Measurements from ENCODE around the gene KCNK15. TPM values are rescaled to one million over a fixed set of nuclear protein-coding genes. Genes with fewer than 3 reads are reported as not detected.

The KCNK15 gene
- total and polyA plus RNA-seq, 9 of the 15 experiments (the other 6 are each of a cell fraction or from before 2014, with no cell fraction given) = 0.03 to 0.30 (median 0.17) TPM; not detected in 5

DNA sequence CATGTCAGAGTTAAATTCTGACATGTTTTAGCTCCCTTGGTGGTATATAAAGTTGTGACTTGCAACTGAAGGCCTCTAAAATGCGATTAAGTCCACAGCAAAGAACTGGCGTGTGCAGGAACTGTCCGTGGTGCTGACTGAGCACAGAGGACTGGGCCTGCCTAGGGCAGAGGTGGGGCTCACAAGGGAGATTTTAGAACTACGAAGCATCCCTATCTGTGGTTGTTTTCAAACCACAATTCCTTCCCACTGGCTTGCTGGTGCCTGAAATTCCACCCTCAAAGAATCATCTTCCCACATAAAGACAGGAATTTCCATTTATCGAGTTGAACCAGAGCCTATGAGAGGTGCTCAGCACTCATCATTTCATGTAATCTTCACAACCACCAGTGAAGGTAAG is 34.6 kb downstream of the KCNK15 start (continued):
- TF ChIP-seq, protein P1, sequence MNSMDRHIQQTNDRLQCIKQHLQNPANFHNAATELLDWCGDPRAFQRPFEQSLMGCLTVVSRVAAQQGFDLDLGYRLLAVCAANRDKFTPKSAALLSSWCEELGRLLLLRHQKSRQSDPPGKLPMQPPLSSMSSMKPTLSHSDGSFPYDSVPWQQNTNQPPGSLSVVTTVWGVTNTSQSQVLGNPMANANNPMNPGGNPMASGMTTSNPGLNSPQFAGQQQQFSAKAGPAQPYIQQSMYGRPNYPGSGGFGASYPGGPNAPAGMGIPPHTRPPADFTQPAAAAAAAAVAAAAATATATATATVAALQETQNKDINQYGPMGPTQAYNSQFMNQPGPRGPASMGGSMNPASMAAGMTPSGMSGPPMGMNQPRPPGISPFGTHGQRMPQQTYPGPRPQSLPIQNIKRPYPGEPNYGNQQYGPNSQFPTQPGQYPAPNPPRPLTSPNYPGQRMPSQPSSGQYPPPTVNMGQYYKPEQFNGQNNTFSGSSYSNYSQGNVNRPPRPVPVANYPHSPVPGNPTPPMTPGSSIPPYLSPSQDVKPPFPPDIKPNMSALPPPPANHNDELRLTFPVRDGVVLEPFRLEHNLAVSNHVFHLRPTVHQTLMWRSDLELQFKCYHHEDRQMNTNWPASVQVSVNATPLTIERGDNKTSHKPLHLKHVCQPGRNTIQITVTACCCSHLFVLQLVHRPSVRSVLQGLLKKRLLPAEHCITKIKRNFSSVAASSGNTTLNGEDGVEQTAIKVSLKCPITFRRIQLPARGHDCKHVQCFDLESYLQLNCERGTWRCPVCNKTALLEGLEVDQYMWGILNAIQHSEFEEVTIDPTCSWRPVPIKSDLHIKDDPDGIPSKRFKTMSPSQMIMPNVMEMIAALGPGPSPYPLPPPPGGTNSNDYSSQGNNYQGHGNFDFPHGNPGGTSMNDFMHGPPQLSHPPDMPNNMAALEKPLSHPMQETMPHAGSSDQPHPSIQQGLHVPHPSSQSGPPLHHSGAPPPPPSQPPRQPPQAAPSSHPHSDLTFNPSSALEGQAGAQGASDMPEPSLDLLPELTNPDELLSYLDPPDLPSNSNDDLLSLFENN (IDR thresholded peaks at IDR 0.05; ENCODE audit: low read depth in 2 of 2, low read length in 2 of 2) = no peak
- TF ChIP-seq ZBTB11 (CRISPR knock-in tag; IDR thresholded peaks at IDR 0.05) (no peak), SRF (CRISPR knock-in tag; IDR thresholded peaks at IDR 0.05) (peak in 1 of 2 experiments; percentile 56; a peak in 2 of 4 replicates), SIX5 (IDR thresholded peaks at IDR 0.05; ENCODE audit: borderline replicate concordance in 1 of 2, insufficient read depth in 1 of 2, low read depth in 1 of 2, low read length in 2 of 2) (no peak), RCOR1 (IDR thresholded peaks at IDR 0.05; ENCODE audit: borderline replicate concordance in 1 of 2, low read depth in 2 of 2, low read length in 2 of 2) (0 out of 4 replicates have a peak, but pooled peaks of 1 of the 2 experiments have one; percentile 41), ZNF511 (CRISPR knock-in tag; IDR thresholded peaks at IDR 0.05) (peak; percentile 54; the same call in 1 of the 2 replicates), PRMT5 (CRISPR knock-in tag; IDR thresholded peaks at IDR 0.05) (peak; percentile 90), ZNF518B (CRISPR knock-in tag; IDR thresholded peaks at IDR 0.05) (no peak)
